ENCODE data around the gene CNTNAP2.

CNTNAP2 gene

GRCh38 chr7:147492606-147493005, 1376.0 kb downstream of the CNTNAP2 start:
- DNase-seq (ENCODE audit: low spot score), result no peak

GRCh38 chr7:147496209-147496608, 1379.6 kb downstream of the CNTNAP2 start:
- no peak for DNase-seq (ENCODE audit: low spot score)

GRCh38 chr7:147497246-147497645, 1380.6 kb downstream of the CNTNAP2 start:
- no peak for DNase-seq (ENCODE audit: low spot score)

- no peak for DNase-seq (ENCODE audit: low spot score)
Observed at GRCh38 chr7:147498081-147498480, 1381.5 kb downstream of the CNTNAP2 start.

- no peak for DNase-seq (ENCODE audit: low spot score)
Observed at GRCh38 chr7:147509035-147509501, 1392.5 kb downstream of the CNTNAP2 start.

- DNase-seq (ENCODE audit: low spot score), result no peak
Observed at GRCh38 chr7:147509541-147510200, 1393.1 kb downstream of the CNTNAP2 start.

GRCh38 chr7:147510201-147510542, 1393.6 kb downstream of the CNTNAP2 start:
- DNase-seq (ENCODE audit: low spot score), result no peak

- DNase-seq (ENCODE audit: low spot score), result no peak
Observed at GRCh38 chr7:147510923-147511322, 1394.3 kb downstream of the CNTNAP2 start.

- DNase-seq (ENCODE audit: low spot score), result no peak
Observed at GRCh38 chr7:147513451-147513850, 1396.8 kb downstream of the CNTNAP2 start.

- no peak for DNase-seq (ENCODE audit: low spot score)
Observed at GRCh38 chr7:147516391-147516790, 1399.8 kb downstream of the CNTNAP2 start.

GRCh38 chr7:147519062-147519461, 1402.5 kb downstream of the CNTNAP2 start:
- DNase-seq (ENCODE audit: low spot score), result no peak

- no peak for DNase-seq (ENCODE audit: low spot score)
Observed at GRCh38 chr7:147523056-147523455, 1406.5 kb downstream of the CNTNAP2 start.

GRCh38 chr7:147524726-147525250, 1408.2 kb downstream of the CNTNAP2 start:
- DNase-seq (ENCODE audit: low spot score), result no peak

GRCh38 chr7:147525325-147525724, 1408.7 kb downstream of the CNTNAP2 start:
- no peak for DNase-seq (ENCODE audit: low spot score)

- DNase-seq (ENCODE audit: low spot score), result no peak
Observed at GRCh38 chr7:147535701-147536111, 1419.1 kb downstream of the CNTNAP2 start.

GRCh38 chr7:147539685-147540084, 1423.1 kb downstream of the CNTNAP2 start:
- no peak for DNase-seq (ENCODE audit: low spot score)

- no peak for DNase-seq (ENCODE audit: low spot score)
Observed at GRCh38 chr7:147540743-147541142, 1424.1 kb downstream of the CNTNAP2 start.

- DNase-seq (ENCODE audit: low spot score), result no peak
Observed at GRCh38 chr7:147541261-147541660, 1424.7 kb downstream of the CNTNAP2 start.

- DNase-seq (ENCODE audit: low spot score), result no peak
Observed at GRCh38 chr7:147547252-147547897, 1430.8 kb downstream of the CNTNAP2 start.

- DNase-seq (ENCODE audit: low spot score), result no peak
Observed at GRCh38 chr7:147556317-147556716, 1439.7 kb downstream of the CNTNAP2 start.

GRCh38 chr7:147563669-147564068, 1447.1 kb downstream of the CNTNAP2 start:
- DNase-seq (ENCODE audit: low spot score), result no peak

GRCh38 chr7:147564786-147565476, 1448.3 kb downstream of the CNTNAP2 start:
- no peak for DNase-seq (ENCODE audit: low spot score)

GRCh38 chr7:147567043-147567442, 1450.4 kb downstream of the CNTNAP2 start:
- DNase-seq (ENCODE audit: low spot score), result no peak

All from AG08396 (cell line).